ENCODE results near the gene KRTAP10-4.

The KRTAP10-4 gene

GRCh38 chr21:44574457-44575306 is 1.2 kb downstream of the KRTAP10-4 start:
- H3K27me3 ChIP-seq (replicated peaks; ENCODE audit: control insufficient read depth, insufficient read depth, low read length): no peaks in the 10 kb centered on the region
- DNase-seq (ENCODE audit: extremely low read depth, insufficient read length): no peak
- no peak for TF ChIP-seq CTCF (IDR thresholded peaks at IDR 0.05; ENCODE audit: insufficient read depth, low read length, poor library complexity, severe bottlenecking)
- H3K4me3 ChIP-seq (replicated peaks; ENCODE audit: low read depth, low read length): no peak overlapping the region
- H3K36me3 ChIP-seq (ENCODE audit: control insufficient read depth, insufficient read depth, low read length): no peaks in the 10 kb centered on the region

GRCh38 chr21:44575307-44576024 is 1.9 kb downstream of the KRTAP10-4 start:
- Histone ChIP-seq H3K4me3 (replicated peaks; ENCODE audit: low read depth, low read length) (no peak overlapping the region), H3K27me3 (replicated peaks; ENCODE audit: control insufficient read depth, insufficient read depth, low read length) (no peaks in the 10 kb centered on the region), H3K36me3 (ENCODE audit: control insufficient read depth, insufficient read depth, low read length) (no peaks in the 10 kb centered on the region)
- TF ChIP-seq CTCF (IDR thresholded peaks at IDR 0.05; ENCODE audit: insufficient read depth, low read length, poor library complexity, severe bottlenecking): no peak
- no peak for DNase-seq (ENCODE audit: extremely low read depth, insufficient read length)

GRCh38 chr21:44576025-44576420 is 2.5 kb downstream of the KRTAP10-4 start:
- no peak for TF ChIP-seq CTCF (IDR thresholded peaks at IDR 0.05; ENCODE audit: insufficient read depth, low read length, poor library complexity, severe bottlenecking)
- Histone ChIP-seq H3K4me3 (replicated peaks; ENCODE audit: low read depth, low read length) (no peak overlapping the region), H3K36me3 (ENCODE audit: control insufficient read depth, insufficient read depth, low read length) (no peaks in the 10 kb centered on the region), H3K27me3 (replicated peaks; ENCODE audit: control insufficient read depth, insufficient read depth, low read length) (no peaks in the 10 kb centered on the region)
- DNase-seq (ENCODE audit: extremely low read depth, insufficient read length): no peak

GRCh38 chr21:44578371-44579055 is 5.0 kb downstream of the KRTAP10-4 start:
- Histone ChIP-seq H3K36me3 (ENCODE audit: control insufficient read depth, insufficient read depth, low read length) (no peaks in the 10 kb centered on the region), H3K4me3 (replicated peaks; ENCODE audit: low read depth, low read length) (no peak overlapping the region), H3K27me3 (replicated peaks; ENCODE audit: control insufficient read depth, insufficient read depth, low read length) (no peaks in the 10 kb centered on the region)
- no peak for TF ChIP-seq CTCF (IDR thresholded peaks at IDR 0.05; ENCODE audit: insufficient read depth, low read length, poor library complexity, severe bottlenecking)
- no peak for DNase-seq (ENCODE audit: extremely low read depth, insufficient read length)

GRCh38 chr21:44579056-44579832 is 5.7 kb downstream of the KRTAP10-4 start:
- H3K4me3 ChIP-seq (replicated peaks; ENCODE audit: low read depth, low read length): no peak overlapping the region
- H3K27me3 ChIP-seq (replicated peaks; ENCODE audit: control insufficient read depth, insufficient read depth, low read length): no peaks in the 10 kb centered on the region
- no peaks in the 10 kb centered on the region for H3K36me3 ChIP-seq (ENCODE audit: control insufficient read depth, insufficient read depth, low read length)
- TF ChIP-seq CTCF (IDR thresholded peaks at IDR 0.05; ENCODE audit: insufficient read depth, low read length, poor library complexity, severe bottlenecking): no peak
- no peak for DNase-seq (ENCODE audit: extremely low read depth, insufficient read length)
